ENCODE data around the gene AUP1. TPM values are rescaled to one million over a fixed set of nuclear protein-coding genes. Genes with fewer than 3 reads are reported as not detected.

AUP1 gene
- total RNA-seq, 1 donor from 2014 or later = 99.5 TPM

DNA sequence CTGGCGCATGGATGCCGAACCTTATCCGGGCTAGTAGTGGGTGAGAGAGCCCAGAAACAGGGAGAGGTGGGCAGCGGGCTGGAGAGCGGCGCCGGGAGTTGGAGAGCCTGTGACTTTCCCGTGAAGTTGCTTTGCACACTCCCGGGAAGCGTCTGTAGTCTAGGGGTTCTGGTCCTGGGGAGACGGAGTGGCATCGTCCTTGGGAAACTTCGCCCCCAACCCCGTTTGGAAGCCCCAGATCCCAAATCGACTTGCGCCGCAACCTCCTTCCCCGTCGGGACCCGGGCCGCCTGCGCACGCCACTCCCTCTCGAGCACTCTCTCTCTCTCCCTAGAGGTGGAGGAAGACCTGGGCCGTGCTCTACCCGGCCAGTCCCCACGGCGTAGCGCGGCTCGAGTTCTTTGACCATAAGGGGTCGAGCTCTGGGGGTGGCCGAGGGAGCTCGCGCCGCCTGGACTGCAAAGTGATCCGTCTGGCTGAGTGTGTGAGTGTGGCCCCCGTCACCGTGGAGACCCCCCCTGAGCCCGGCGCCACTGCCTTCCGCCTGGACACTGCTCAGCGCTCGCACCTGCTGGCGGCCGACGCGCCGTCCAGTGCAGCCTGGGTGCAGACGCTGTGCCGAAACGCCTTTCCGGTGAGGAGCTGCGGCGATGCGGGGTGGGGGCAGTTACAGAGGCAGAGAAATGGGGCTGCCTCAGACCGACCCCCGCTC is 25.5 kb upstream of the AUP1 start:
- peak overlapping the region; percentile 92 for H3K4me3 Mint-ChIP-seq (ENCODE audit: unreplicated experiment)
- H3K27ac Mint-ChIP-seq (ENCODE audit: unreplicated experiment) = no peak overlapping the region
- H3K4me1 Mint-ChIP-seq (ENCODE audit: low read depth, unreplicated experiment) = peaks cover 24% of the 10 kb centered on the region
- TF ChIP-seq, protein P1, sequence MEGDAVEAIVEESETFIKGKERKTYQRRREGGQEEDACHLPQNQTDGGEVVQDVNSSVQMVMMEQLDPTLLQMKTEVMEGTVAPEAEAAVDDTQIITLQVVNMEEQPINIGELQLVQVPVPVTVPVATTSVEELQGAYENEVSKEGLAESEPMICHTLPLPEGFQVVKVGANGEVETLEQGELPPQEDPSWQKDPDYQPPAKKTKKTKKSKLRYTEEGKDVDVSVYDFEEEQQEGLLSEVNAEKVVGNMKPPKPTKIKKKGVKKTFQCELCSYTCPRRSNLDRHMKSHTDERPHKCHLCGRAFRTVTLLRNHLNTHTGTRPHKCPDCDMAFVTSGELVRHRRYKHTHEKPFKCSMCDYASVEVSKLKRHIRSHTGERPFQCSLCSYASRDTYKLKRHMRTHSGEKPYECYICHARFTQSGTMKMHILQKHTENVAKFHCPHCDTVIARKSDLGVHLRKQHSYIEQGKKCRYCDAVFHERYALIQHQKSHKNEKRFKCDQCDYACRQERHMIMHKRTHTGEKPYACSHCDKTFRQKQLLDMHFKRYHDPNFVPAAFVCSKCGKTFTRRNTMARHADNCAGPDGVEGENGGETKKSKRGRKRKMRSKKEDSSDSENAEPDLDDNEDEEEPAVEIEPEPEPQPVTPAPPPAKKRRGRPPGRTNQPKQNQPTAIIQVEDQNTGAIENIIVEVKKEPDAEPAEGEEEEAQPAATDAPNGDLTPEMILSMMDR (IDR thresholded peaks at IDR 0.05; ENCODE audit: partially characterized antibody, unreplicated experiment) = no peak
- peak; percentile 63 for DNase-seq
- H3K27me3 Mint-ChIP-seq (ENCODE audit: unreplicated experiment) = peaks cover 32% of the 10 kb centered on the region
- peaks cover 14% of the 10 kb centered on the region for H3K9me3 Mint-ChIP-seq (ENCODE audit: unreplicated experiment)
- peaks cover 9% of the 10 kb centered on the region for H3K36me3 Mint-ChIP-seq (ENCODE audit: unreplicated experiment)

DNA sequence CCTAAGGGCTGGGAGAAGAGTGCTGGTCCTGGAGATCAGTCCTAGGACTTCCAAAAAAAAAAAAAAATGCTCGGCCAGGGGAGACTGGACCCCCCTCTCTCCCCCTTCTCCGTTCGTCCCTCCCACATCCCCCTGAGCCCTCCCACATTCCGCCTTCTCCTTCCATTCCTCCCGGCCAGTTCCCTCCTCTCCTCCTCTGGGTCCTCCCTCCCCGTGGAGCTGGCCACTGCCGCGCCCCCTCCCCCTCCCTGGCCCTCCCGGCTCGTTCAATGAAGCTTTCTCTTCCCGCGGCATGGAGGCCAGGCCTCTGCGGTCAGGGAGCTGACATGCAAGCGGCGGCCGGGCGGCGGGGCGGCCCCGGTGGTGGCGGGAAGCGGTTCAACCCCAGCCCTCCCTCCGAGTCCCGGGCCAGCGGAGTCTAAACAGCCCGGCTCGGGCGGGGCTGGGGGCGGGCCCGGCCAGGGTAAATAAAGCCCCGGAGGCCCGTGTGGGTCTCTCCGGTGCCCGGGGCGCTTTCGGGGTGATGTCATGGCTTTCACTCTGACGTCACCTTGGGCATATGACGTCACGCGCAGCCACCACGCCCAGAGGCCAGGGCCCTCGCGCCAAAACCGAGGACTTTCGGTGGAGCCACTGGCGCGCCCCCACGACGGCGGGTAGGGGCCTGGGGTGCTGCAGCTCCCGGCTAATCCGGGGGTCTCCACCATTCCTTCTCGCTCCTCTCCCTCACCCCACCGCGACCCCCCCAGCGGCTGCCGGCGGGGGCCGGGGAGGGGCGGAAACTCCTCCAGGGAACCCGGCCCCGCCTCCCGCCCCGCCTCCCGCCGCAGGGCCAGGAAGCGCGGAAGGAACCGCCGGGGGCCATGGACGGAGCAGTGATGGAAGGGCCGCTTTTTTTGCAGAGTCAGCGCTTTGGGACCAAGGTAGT is 24.6 kb upstream of the AUP1 start, which contains the start of the genes DOK1 and LOXL3:
TSS of gene DOK1 (plus strand) at position 829 of the 928 bp plus-strand sequence. CDS start at position 864, 35 bp downstream.
TSS of gene LOXL3 (minus strand) at position 51 of the 928 bp plus-strand sequence. CDS start 1,308 bp downstream, outside the sequence.
- H3K36me3 Mint-ChIP-seq (ENCODE audit: unreplicated experiment) = peaks cover 9% of the 10 kb centered on the region
- peak; percentile 89 for DNase-seq
- peaks cover 28% of the 10 kb centered on the region for H3K4me1 Mint-ChIP-seq (ENCODE audit: low read depth, unreplicated experiment)
- TF ChIP-seq, protein P1 (IDR thresholded peaks at IDR 0.05; ENCODE audit: partially characterized antibody, unreplicated experiment) = no peak
- H3K4me3 Mint-ChIP-seq (ENCODE audit: unreplicated experiment) = peak within 1 kb of the TSS; percentile 99
- peaks cover 35% of the 10 kb centered on the region for H3K27me3 Mint-ChIP-seq (ENCODE audit: unreplicated experiment)
- peaks cover 13% of the 10 kb centered on the region for H3K9me3 Mint-ChIP-seq (ENCODE audit: unreplicated experiment)
- peak within 1 kb of the TSS; percentile 91 for H3K27ac Mint-ChIP-seq (ENCODE audit: unreplicated experiment)

DNA sequence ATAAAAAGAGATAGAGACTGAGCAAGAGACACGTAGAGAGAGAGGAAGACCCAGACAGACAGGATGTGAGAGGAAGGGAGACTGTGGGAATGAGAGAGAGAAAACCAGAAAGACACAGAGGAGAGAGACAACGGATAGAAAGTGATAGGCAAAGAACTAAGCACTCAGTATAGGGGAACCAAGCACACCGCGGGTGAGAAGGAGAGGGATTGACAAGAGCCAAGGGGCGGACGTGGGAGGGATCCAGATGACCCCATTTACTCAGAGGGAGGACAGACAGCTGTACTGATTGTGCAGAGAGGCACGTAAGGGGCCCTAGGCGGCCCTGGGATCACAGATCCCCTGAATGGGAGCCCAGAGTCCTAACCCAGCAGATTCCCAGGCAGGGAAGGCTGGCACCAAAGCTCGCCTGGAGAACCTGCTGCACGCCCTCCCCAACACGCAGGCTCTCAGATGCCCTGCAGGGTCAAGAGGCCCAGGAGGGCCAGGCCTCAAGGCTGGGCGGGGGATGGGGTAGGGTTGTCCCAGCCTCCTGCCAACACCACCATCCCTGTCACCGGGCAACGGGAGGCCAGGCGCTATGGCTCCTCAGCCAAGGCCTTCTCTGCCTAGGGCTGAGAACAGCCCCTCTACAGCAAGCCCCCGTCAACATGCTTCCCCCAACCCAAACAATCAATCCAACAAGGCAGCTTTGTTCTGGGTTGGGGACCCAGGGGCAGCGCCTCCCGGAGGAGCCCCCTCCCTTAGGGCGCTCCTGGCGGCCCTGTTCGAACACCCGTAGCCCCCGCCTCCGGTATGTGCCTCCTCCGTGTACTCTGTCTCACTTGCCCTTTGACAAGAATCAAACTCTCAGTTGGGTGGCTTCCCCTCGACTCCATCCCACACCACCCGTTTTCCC is 23.7 kb upstream of the AUP1 start:
- Mint-ChIP-seq H3K27me3 (ENCODE audit: unreplicated experiment) (peaks cover 39% of the 10 kb centered on the region), H3K36me3 (ENCODE audit: unreplicated experiment) (peaks cover 9% of the 10 kb centered on the region), H3K4me3 (ENCODE audit: unreplicated experiment) (peak overlapping the region; percentile 99), H3K4me1 (ENCODE audit: low read depth, unreplicated experiment) (peaks cover 32% of the 10 kb centered on the region), H3K9me3 (ENCODE audit: unreplicated experiment) (peaks cover 15% of the 10 kb centered on the region), H3K27ac (ENCODE audit: unreplicated experiment) (peak overlapping the region; percentile 91)
- TF ChIP-seq, protein P1 (IDR thresholded peaks at IDR 0.05; ENCODE audit: partially characterized antibody, unreplicated experiment) = no peak
- peak; percentile 50 for DNase-seq

DNA sequence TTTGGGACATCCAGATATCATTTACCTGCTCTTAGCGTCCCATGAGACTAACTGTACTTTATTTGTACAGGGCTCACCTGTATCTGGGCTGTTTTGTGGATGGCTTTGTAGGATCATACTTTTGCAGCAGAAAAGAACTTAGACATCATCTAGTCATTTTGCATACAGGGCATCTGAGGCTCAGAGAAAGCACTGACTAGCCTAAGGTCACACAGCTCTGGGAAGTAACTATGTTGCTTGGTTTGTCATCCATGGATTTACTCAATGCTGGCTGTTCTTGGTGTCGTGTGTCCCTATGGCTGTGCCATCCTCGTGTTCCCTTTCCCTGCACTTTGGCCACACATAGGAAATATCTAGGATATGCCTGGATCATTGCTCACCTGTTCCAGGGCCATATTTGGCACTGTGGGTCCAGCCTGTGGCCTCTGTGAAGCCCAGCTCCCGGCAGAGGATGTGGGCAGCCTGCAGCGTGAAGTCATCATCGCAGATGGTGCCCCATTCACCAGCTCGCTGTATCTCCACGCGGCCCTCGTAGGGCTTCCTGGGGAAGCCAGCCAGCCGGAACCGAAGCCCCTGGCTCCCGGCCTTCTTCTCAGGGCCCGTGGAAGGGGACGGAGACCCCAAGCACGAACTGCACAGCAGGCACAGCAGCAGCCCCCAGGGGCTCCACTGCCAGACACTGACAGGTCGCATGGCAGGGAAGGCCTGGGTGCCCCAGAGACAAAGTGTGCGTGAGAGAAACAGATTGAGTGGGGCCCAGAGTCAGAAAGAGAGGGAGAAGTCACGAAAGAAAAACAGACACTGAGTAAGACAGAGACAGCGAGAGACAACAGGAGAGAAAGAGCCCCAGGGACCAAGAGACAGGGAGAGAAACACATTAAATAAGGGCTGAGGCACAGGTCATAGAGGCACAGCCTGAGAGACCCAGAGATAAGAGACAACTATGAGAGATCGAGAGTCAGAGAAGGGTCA is 22.7 kb upstream of the AUP1 start:
- peaks cover 40% of the 10 kb centered on the region for H3K27me3 Mint-ChIP-seq (ENCODE audit: unreplicated experiment)
- H3K9me3 Mint-ChIP-seq (ENCODE audit: unreplicated experiment) = peaks cover 18% of the 10 kb centered on the region
- H3K27ac Mint-ChIP-seq (ENCODE audit: unreplicated experiment) = peak overlapping the region; percentile 88
- H3K4me3 Mint-ChIP-seq (ENCODE audit: unreplicated experiment) = peak overlapping the region; percentile 99
- H3K4me1 Mint-ChIP-seq (ENCODE audit: low read depth, unreplicated experiment) = peaks cover 40% of the 10 kb centered on the region
- DNase-seq = no peak
- H3K36me3 Mint-ChIP-seq (ENCODE audit: unreplicated experiment) = peaks cover 9% of the 10 kb centered on the region
- TF ChIP-seq, protein P1 (IDR thresholded peaks at IDR 0.05; ENCODE audit: partially characterized antibody, unreplicated experiment) = no peak

All from glutamatergic neuron (in vitro differentiated cells).